ENCODE measurements around the gene FCN2.

- no peak for TF ChIP-seq ZNF556 (CRISPR knock-in tag; IDR thresholded peaks at IDR 0.05; ENCODE audit: borderline replicate concordance)
- TF ChIP-seq HMGXB4 (CRISPR knock-in tag; IDR thresholded peaks at IDR 0.05; ENCODE audit: borderline replicate concordance in 1 of 2, low read depth in 1 of 2), result no peak
- TF ChIP-seq ATF4 (CRISPR knock-in tag; IDR thresholded peaks at IDR 0.05), result no peak
- no peak for TF ChIP-seq POLR2A (IDR thresholded peaks at IDR 0.05; ENCODE audit: insufficient read depth in 1 of 2, low read depth in 2 of 2, low read length in 2 of 2)
- TF ChIP-seq SMC3 (IDR thresholded peaks at IDR 0.05; ENCODE audit: low read length), result no peak
- TF ChIP-seq ZBTB2 (CRISPR knock-in tag; IDR thresholded peaks at IDR 0.05; ENCODE audit: low read depth), result no peak
- no peak for TF ChIP-seq EP300 (IDR thresholded peaks at IDR 0.05; ENCODE audit: low read depth in 2 of 2, low read length in 2 of 2)
- TF ChIP-seq EP300 (CRISPR knock-in tag; IDR thresholded peaks at IDR 0.05; ENCODE audit: borderline replicate concordance), result no peak
- no peak for TF ChIP-seq ZBTB49 (CRISPR knock-in tag; IDR thresholded peaks at IDR 0.05; ENCODE audit: borderline replicate concordance)
- no peak for TF ChIP-seq ARHGAP35 (CRISPR knock-in tag; IDR thresholded peaks at IDR 0.05; ENCODE audit: borderline replicate concordance)
These were observed 37.1 kb downstream of the FCN2 start, which contains the start of gene FCN1 for GRCh38 chr9:134917431-134918373.

Data from HepG2 (cell line).